K562 (cell line): ENCODE results near the gene CRLF1. TPM values are rescaled to one million over a fixed set of nuclear protein-coding genes. Genes with fewer than 3 reads are reported as not detected.

Experiments
- ADNP ChIP-seq: fragments of 200-800 bp; sonication (Bioruptor generic); IDR thresholded peaks from 2 replicates; pipeline ENCODE4 v1.6.1; 2016; ENCODE audit warnings: missing genetic modification characterization, missing compliant biosample characterization
- CEBPG ChIP-seq, 3 experiments: fragments of 200-800 bp in 1 of 3; sonication (Bioruptor generic) in 1 of 3; sonication (generic) in 1 of 3; formaldehyde crosslinking in 1 of 3; IDR thresholded peaks in 2 of 3; conservative IDR thresholded peaks in 1 of 3; 2 replicates each; pipeline versions ENCODE4 v1.6.1 to v1.8.0; 2016 to 2022; ENCODE audit warnings: missing compliant biosample characterization in 2 of 3, missing genetic modification characterization in 2 of 3, mild to moderate bottlenecking in 1 of 3, missing genetic modification reagents in 1 of 3
- COPS2 ChIP-seq: fragments of 450-650 bp; conservative IDR thresholded peaks from 2 replicates; pipeline ENCODE4 v1.6.1; 2016; ENCODE audit warnings: mild to moderate bottlenecking, moderate library complexity
- GATAD2B ChIP-seq: fragments of 450-650 bp; IDR thresholded peaks from 2 replicates; pipeline ENCODE4 v1.6.1; 2017; ENCODE audit warnings: mild to moderate bottlenecking, borderline replicate concordance
- HBP1 ChIP-seq: fragments of 450-650 bp; formaldehyde crosslinking; IDR thresholded peaks from 2 replicates; pipeline ENCODE4 v1.4.0; 2022; ENCODE audit warnings: missing genetic modification characterization
- HNRNPUL1 ChIP-seq: fragments of 200-400 bp; formaldehyde crosslinking; IDR thresholded peaks from 2 replicates; pipeline ENCODE4 v1.6.1; 2017; ENCODE audit warnings: low read length
- KLF1 ChIP-seq: fragments of 450-650 bp; IDR thresholded peaks from 2 replicates; pipeline ENCODE4 v1.6.1; 2016; ENCODE audit warnings: missing genetic modification characterization, missing compliant biosample characterization
- NFE2 ChIP-seq: IDR thresholded peaks from 2 replicates; pipeline ENCODE4 v1.6.1; 2014; ENCODE audit warnings: antibody characterized with exemption, low read depth
- POLR2H ChIP-seq: IDR thresholded peaks from 2 replicates; pipeline ENCODE4 v1.6.1; 2016; ENCODE audit warnings: missing genetic modification characterization, low read depth, mild to moderate bottlenecking, control low read depth, missing compliant biosample characterization, moderate library complexity
- RAD21 ChIP-seq, 2 experiments: fragments of 250-450 bp in 1 of 2; fragments of 450-650 bp in 1 of 2; sonication (Bioruptor Pico) in 1 of 2; formaldehyde crosslinking in 1 of 2; IDR thresholded peaks in 1 of 2; conservative IDR thresholded peaks in 1 of 2; 2 replicates each; pipeline versions ENCODE4 v1.4.0 to v1.8.0; 2020 to 2022; ENCODE audit warnings: mild to moderate bottlenecking in 2 of 2, moderate library complexity in 1 of 2
- SLC30A9 ChIP-seq: fragments of 250-450 bp; sonication (Bioruptor Pico); IDR thresholded peaks from 2 replicates; pipeline ENCODE4 v1.8.0; 2022; ENCODE audit warnings: mild to moderate bottlenecking, moderate library complexity
- SOX6 ChIP-seq: fragments of 450-650 bp; IDR thresholded peaks from 2 replicates; pipeline ENCODE4 v1.6.1; 2014; ENCODE audit warnings: mild to moderate bottlenecking
- TCF15 ChIP-seq: fragments of 250-450 bp; sonication (Bioruptor Pico); IDR thresholded peaks from 2 replicates; pipeline ENCODE4 v1.8.0; 2022; ENCODE audit warnings: moderate library complexity, mild to moderate bottlenecking, inconsistent platforms
- TSHZ1 ChIP-seq: fragments of 250-450 bp; sonication (Bioruptor Pico); IDR thresholded peaks from 2 replicates; pipeline ENCODE4 v1.4.0; 2020; ENCODE audit warnings: mild to moderate bottlenecking, moderate library complexity
- ZNF143 ChIP-seq: sonication (generic); formaldehyde crosslinking; IDR thresholded peaks from 2 replicates; pipeline ENCODE4 v1.9.0; 2022; ENCODE audit warnings: mild to moderate bottlenecking, missing genetic modification reagents
- ZNF232 ChIP-seq: sonication (generic); formaldehyde crosslinking; IDR thresholded peaks from 2 replicates; pipeline ENCODE4 v1.8.0; 2022; ENCODE audit warnings: mild to moderate bottlenecking, missing genetic modification reagents
- ZNF324 ChIP-seq: fragments of 250-450 bp; sonication (Bioruptor Pico); IDR thresholded peaks from 2 replicates; pipeline ENCODE4 v1.4.0; 2020; ENCODE audit warnings: mild to moderate bottlenecking
- ZNF592 ChIP-seq: fragments of 450-650 bp; IDR thresholded peaks from 2 replicates; pipeline ENCODE4 v1.6.1; 2017; ENCODE audit warnings: antibody characterized with exemption, mild to moderate bottlenecking
- polyA plus RNA-seq, 8 experiments: library from polyadenylated mRNA; depleted of rRNA in 4 of 8; stranded (reverse) in 5 of 8; unstranded in 3 of 8; fragments of >200 nt; fragmentation: Nextera tagmentation in 2 of 8; fragmentation: Illumina TruSeq in 1 of 8; extraction: Ambion mirVana in 2 of 8; extraction: Trizol in 1 of 8; gene quantifications; 2 replicates each; pipeline versions ENCODE4 v1.2.1 to v1.2.3, GENCODE V29; 2011 to 2014; ENCODE audit warnings: inconsistent platforms in 1 of 8, missing spikeins in 1 of 8
- total RNA-seq, 7 experiments: library from RNA; depleted of rRNA in 6 of 7; stranded (reverse); fragments of >200 nt in 6 of 7; fragmentation: Illumina TruSeq in 2 of 7; extraction: Trizol in 2 of 7; gene quantifications; 2 replicates each; pipeline versions ENCODE4 v1.2.1 to v1.2.3, GENCODE V29; 2011 to 2021; ENCODE audit warnings: low replicate concordance in 1 of 7

Gene CRLF1
- total and polyA plus RNA-seq, 9 of the 15 experiments (the other 6 are each of a cell fraction or from before 2014, with no cell fraction given): 0.85 to 3.6 (median 1.7) TPM

GRCh38 chr19:18588611-18589379 lies 17.8 kb downstream of the CRLF1 start, which contains the start of gene REX1BD (continued):
- TF ChIP-seq ZNF592 (no peak; the same call in 1 of the 2 replicates), SLC30A9 (CRISPR knock-in tag) (no peak), COPS2 (no peak), RAD21 (CRISPR knock-in tag; conservative IDR thresholded peaks at IDR 0.05 in 1 of 2, IDR thresholded peaks at IDR 0.05 in 1 of 2) (peak; percentile 28 to 30; a peak in 3 of 4 replicates), ZNF232 (CRISPR knock-in tag) (no peak), TSHZ1 (no peak), ZNF324 (CRISPR knock-in tag) (no peak), ADNP (no peak), NFE2 (peak; percentile 95), SOX6 (peak; percentile 71; the same call in 1 of the 2 replicates), HNRNPUL1 (no peak), KLF1 (tag) (peak; percentile 62; the same call in 1 of the 2 replicates), ZNF143 (CRISPR knock-in tag) (no peak; the same call in 1 of the 2 replicates), POLR2H (tag) (peak; percentile 24; the same call in 1 of the 2 replicates), GATAD2B (no peak; the same call in 1 of the 2 replicates), TCF15 (CRISPR knock-in tag) (no peak), HBP1 (no peak), CEBPG (CRISPR knock-in tag; IDR thresholded peaks at IDR 0.05) (no peak), CEBPG (tag; conservative IDR thresholded peaks at IDR 0.05 in 1 of 2, IDR thresholded peaks at IDR 0.05 in 1 of 2) (no peak)
